ENCODE results near the gene ARL8B. TPM values are rescaled to one million over a fixed set of nuclear protein-coding genes. Genes with fewer than 3 reads are reported as not detected.

ARL8B gene
- total and polyA plus RNA-seq, 9 of the 15 experiments (the other 6 are each of a cell fraction or from before 2014, with no cell fraction given): 28.5 to 99.4 (median 77.2) TPM

DNA sequence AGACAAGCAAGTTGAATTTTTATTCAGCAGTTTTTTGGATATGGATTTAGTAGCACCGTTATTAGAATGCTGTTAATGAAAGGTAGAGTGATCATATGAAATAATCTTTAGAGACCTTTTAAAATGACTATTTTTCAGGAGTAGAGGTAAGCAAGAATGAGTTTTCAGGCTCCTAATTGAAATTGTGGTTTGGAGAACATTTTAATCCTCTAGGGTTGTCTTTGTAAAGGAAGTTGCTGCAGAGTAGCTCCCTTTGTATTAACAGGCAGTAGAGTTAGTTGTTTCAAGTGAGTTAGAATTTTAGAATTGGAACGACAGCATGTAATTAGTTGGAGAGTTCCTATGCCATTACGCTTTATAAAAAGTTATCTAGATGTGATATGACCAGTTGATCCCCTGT is 38.2 kb downstream of the ARL8B start (continued):
- TF ChIP-seq, protein P1, sequence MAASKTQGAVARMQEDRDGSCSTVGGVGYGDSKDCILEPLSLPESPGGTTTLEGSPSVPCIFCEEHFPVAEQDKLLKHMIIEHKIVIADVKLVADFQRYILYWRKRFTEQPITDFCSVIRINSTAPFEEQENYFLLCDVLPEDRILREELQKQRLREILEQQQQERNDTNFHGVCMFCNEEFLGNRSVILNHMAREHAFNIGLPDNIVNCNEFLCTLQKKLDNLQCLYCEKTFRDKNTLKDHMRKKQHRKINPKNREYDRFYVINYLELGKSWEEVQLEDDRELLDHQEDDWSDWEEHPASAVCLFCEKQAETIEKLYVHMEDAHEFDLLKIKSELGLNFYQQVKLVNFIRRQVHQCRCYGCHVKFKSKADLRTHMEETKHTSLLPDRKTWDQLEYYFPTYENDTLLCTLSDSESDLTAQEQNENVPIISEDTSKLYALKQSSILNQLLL (CRISPR knock-in tag; IDR thresholded peaks at IDR 0.05; ENCODE audit: borderline replicate concordance): no peak
- no peak for TF ChIP-seq ZNF165 (CRISPR knock-in tag; IDR thresholded peaks at IDR 0.05; ENCODE audit: borderline replicate concordance)
- no peak for TF ChIP-seq SMAD4 (CRISPR knock-in tag; conservative IDR thresholded peaks at IDR 0.05)
- TF ChIP-seq ZNF766 (CRISPR knock-in tag; conservative IDR thresholded peaks at IDR 0.05): no peak
- TF ChIP-seq, protein P2, sequence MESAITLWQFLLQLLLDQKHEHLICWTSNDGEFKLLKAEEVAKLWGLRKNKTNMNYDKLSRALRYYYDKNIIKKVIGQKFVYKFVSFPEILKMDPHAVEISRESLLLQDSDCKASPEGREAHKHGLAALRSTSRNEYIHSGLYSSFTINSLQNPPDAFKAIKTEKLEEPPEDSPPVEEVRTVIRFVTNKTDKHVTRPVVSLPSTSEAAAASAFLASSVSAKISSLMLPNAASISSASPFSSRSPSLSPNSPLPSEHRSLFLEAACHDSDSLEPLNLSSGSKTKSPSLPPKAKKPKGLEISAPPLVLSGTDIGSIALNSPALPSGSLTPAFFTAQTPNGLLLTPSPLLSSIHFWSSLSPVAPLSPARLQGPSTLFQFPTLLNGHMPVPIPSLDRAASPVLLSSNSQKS (CRISPR knock-in tag; IDR thresholded peaks at IDR 0.05): no peak

DNA sequence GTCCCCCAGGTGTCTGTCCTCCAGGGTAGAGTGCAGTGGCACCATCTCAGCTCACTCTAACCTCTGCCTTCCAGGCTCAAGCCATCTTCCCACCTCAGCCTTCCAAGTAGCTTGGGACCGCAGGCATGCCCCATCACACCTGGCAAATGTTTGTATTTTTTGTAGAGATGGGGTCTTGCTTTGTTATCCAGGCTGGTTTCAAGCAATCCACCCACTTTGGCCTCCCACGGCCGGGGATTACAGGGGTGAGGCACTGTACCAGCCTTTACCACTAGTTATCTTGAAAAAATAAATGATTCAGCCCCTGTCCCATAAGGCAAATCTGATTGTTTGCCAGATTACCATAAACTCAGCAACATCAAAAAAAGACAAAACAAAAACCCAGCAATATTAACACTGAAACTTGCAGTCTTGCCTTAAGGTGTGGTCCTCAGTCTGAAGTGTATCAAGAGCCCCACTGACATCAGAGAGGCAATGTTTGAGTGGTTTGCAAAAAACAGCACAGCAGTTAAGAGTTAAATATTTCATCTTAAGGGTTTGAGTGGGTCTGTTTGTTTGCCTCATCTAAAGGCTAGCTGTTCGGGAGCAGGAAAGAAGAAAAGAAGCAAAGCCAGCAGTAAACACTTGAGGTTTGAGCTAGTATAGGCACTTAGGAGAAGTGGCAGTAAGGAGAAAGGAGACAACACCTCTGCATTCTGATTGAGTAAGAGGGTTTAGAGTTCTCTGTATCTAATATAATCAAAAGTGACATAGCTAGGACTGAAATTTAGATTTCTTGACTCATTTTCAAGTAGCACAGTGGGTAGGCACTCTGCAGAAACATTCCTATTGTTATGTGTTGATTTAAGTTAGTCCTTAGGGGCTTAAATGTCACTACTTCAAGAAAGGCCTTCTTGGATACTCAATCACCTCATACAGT is 39.1 kb downstream of the ARL8B start:
- ChIA-PET CTCF (ENCODE audit: low intra/inter-chr PET ratio) (no interaction called here), POLR2A (interaction anchor here (0.6 to 2.1 kb wide), 6 partner anchors 10 to 78 kb away, joined by 3 to 11 read pairs (median 4); partner anchors contain the start of gene EDEM1)
- ATAC-seq (peak; percentile 12; the same call in 1 of the 3 replicates), DNase-seq (ENCODE audit: extremely low read depth in 1 of 4, low spot score in 3 of 4) (no peak), FAIRE-seq (no peak)
- Histone ChIP-seq H3K9me1 (ENCODE audit: control insufficient read depth, insufficient read depth, low read length) (no peaks in the 10 kb centered on the region), H3K4me1 (replicated peaks in 1 of 2; ENCODE audit: control insufficient read depth in 2 of 2, insufficient read depth in 2 of 2, low read length in 2 of 2) (peaks cover 11 to 14% of the 10 kb centered on the region in 2 experiments; a peak in 4 of 5 replicates), H3K9ac (ENCODE audit: insufficient read depth in 1 of 2, low read depth in 2 of 2, low read length in 2 of 2) (no peak overlapping the region), H3K4me3 (no peak overlapping the region), H3K4me2 (ENCODE audit: insufficient read depth, low read length) (no peak overlapping the region), H3K79me2 (ENCODE audit: control insufficient read depth, insufficient read depth, low read length) (peaks cover 95% of the 10 kb centered on the region), H4K20me1 (replicated peaks; ENCODE audit: control insufficient read depth, insufficient read depth, low read length) (peaks cover 23% of the 10 kb centered on the region; the same call in 1 of the 2 replicates), H2AFZ (ENCODE audit: low read depth, low read length) (no peak overlapping the region), H3K36me3 (ENCODE audit: control insufficient read depth, insufficient read depth, low read length) (no peaks in the 10 kb centered on the region), H3K9me3 (replicated peaks; ENCODE audit: control insufficient read depth, insufficient read depth, low read depth, low read length) (no peaks in the 10 kb centered on the region), H3K27me3 (ENCODE audit: control insufficient read depth in 2 of 2, insufficient read depth in 2 of 2, low read length in 2 of 2) (no peaks in the 10 kb centered on the region), H3K27ac (ENCODE audit: extremely low read depth, low read depth, low read length) (no peak overlapping the region)
- in situ Hi-C loops (cut with MboI) (no loop called here), intact Hi-C loops (cut with micrococcal nuclease) (no loop called here)
- BruUV-seq (replicated peaks): no TSS peak
- 74% methylated on average over 4 of the region's 4 CpGs for WGBS (ENCODE audit: insufficient coverage, low coverage, missing lambda C conversion rate)
- TF ChIP-seq HDAC6 (IDR thresholded peaks at IDR 0.05; ENCODE audit: low read depth, low read length) (no peak), MAFG (tag; conservative IDR thresholded peaks at IDR 0.05) (no peak), TAF15 (IDR thresholded peaks at IDR 0.05; ENCODE audit: low read depth, low read length) (no peak), HNRNPUL1 (IDR thresholded peaks at IDR 0.05; ENCODE audit: low read length) (0 out of 2 replicates have a peak, but pooled peaks have one; percentile 43), PHB2 (IDR thresholded peaks at IDR 0.05; ENCODE audit: low read depth) (no peak)
- TF ChIP-seq, protein P3, sequence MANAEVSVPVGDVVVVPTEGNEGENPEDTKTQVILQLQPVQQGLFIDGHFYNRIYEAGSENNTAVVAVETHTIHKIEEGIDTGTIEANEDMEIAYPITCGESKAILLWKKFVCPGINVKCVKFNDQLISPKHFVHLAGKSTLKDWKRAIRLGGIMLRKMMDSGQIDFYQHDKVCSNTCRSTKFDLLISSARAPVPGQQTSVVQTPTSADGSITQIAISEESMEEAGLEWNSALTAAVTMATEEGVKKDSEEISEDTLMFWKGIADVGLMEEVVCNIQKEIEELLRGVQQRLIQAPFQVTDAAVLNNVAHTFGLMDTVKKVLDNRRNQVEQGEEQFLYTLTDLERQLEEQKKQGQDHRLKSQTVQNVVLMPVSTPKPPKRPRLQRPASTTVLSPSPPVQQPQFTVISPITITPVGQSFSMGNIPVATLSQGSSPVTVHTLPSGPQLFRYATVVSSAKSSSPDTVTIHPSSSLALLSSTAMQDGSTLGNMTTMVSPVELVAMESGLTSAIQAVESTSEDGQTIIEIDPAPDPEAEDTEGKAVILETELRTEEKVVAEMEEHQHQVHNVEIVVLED (CRISPR knock-in tag; IDR thresholded peaks at IDR 0.05): no peak
- TF ChIP-seq, protein P4, sequence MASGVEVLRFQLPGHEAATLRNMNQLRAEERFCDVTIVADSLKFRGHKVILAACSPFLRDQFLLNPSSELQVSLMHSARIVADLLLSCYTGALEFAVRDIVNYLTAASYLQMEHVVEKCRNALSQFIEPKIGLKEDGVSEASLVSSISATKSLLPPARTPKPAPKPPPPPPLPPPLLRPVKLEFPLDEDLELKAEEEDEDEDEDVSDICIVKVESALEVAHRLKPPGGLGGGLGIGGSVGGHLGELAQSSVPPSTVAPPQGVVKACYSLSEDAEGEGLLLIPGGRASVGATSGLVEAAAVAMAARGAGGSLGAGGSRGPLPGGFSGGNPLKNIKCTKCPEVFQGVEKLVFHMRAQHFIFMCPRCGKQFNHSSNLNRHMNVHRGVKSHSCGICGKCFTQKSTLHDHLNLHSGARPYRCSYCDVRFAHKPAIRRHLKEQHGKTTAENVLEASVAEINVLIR (CRISPR knock-in tag; IDR thresholded peaks at IDR 0.05): no peak
- TF ChIP-seq, protein P5, sequence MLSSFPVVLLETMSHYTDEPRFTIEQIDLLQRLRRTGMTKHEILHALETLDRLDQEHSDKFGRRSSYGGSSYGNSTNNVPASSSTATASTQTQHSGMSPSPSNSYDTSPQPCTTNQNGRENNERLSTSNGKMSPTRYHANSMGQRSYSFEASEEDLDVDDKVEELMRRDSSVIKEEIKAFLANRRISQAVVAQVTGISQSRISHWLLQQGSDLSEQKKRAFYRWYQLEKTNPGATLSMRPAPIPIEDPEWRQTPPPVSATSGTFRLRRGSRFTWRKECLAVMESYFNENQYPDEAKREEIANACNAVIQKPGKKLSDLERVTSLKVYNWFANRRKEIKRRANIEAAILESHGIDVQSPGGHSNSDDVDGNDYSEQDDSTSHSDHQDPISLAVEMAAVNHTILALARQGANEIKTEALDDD (IDR thresholded peaks at IDR 0.05): peak; percentile 33; the same call in 1 of the 2 replicates

Measured in K562 (cell line).